ENCODE results near the gene ADGRL3. TPM values are rescaled to one million over a fixed set of nuclear protein-coding genes. Genes with fewer than 3 reads are reported as not detected.

The ADGRL3 gene
- total RNA-seq, 4 donors from 2014 or later, result 4.6 to 7.1 (median 6.3) TPM

- intact Hi-C loops (cut with DNase I), result no loop called here
- H3K36me3 ChIP-seq, result no peaks in the 10 kb centered on the region
- whole genome bisulfite sequencing, result 82% methylated on average over 6 of the region's 6 CpGs
- H3K27ac ChIP-seq (replicated peaks in 1 of 4), result no peak overlapping the region
- no peaks in the 10 kb centered on the region for H3K9me3 ChIP-seq
- no peak for TF ChIP-seq EP300 (IDR thresholded peaks at IDR 0.05)
- no peak for TF ChIP-seq CTCF (IDR thresholded peaks at IDR 0.05)
- no peak for TF ChIP-seq POLR2AphosphoS5 (IDR thresholded peaks at IDR 0.05)
- TF ChIP-seq POLR2A (IDR thresholded peaks at IDR 0.05; ENCODE audit: low read depth), result no peak
- no peaks in the 10 kb centered on the region for H3K27me3 ChIP-seq
- H3K4me1 ChIP-seq, result no peaks in the 10 kb centered on the region
- no peak overlapping the region for H3K4me3 ChIP-seq
- no peak for DNase-seq (ENCODE audit: extremely low spot score)
Measured at GRCh38 chr4:61210186-61210939, 10.2 kb downstream of the ADGRL3 start.

GRCh38 chr4:61211781-61212180 is 11.7 kb downstream of the ADGRL3 start:
- Histone ChIP-seq H3K9me3 (no peaks in the 10 kb centered on the region), H3K27ac (replicated peaks in 1 of 4) (no peak overlapping the region), H3K4me1 (no peaks in the 10 kb centered on the region), H3K27me3 (no peaks in the 10 kb centered on the region), H3K4me3 (no peak overlapping the region), H3K36me3 (no peaks in the 10 kb centered on the region)
- WGBS, result 82% methylated on average over 1 of the region's 1 CpG
- intact Hi-C loops (cut with DNase I), result no loop called here
- no peak for DNase-seq (ENCODE audit: extremely low spot score)
- no peak for TF ChIP-seq CTCF (IDR thresholded peaks at IDR 0.05)
- TF ChIP-seq POLR2AphosphoS5 (IDR thresholded peaks at IDR 0.05), result no peak
- TF ChIP-seq POLR2A (IDR thresholded peaks at IDR 0.05; ENCODE audit: low read depth), result no peak
- TF ChIP-seq EP300 (IDR thresholded peaks at IDR 0.05), result no peak

- DNase-seq (ENCODE audit: extremely low spot score), result no peak
- TF ChIP-seq POLR2A (IDR thresholded peaks at IDR 0.05; ENCODE audit: low read depth) (no peak), CTCF (IDR thresholded peaks at IDR 0.05) (no peak), POLR2AphosphoS5 (IDR thresholded peaks at IDR 0.05) (no peak), EP300 (IDR thresholded peaks at IDR 0.05) (no peak)
- WGBS, result 81% methylated on average over 2 of the region's 2 CpGs
- Histone ChIP-seq H3K9me3 (no peaks in the 10 kb centered on the region), H3K36me3 (no peaks in the 10 kb centered on the region), H3K27ac (replicated peaks in 1 of 4) (no peak overlapping the region), H3K27me3 (no peaks in the 10 kb centered on the region), H3K4me3 (no peak overlapping the region), H3K4me1 (no peaks in the 10 kb centered on the region)
- intact Hi-C loops (cut with DNase I), result no loop called here
Measured at GRCh38 chr4:61212788-61213187, 12.7 kb downstream of the ADGRL3 start.

- intact Hi-C loops (cut with DNase I), result no loop called here
- H3K4me1 ChIP-seq, result no peaks in the 10 kb centered on the region
- TF ChIP-seq EP300 (IDR thresholded peaks at IDR 0.05) (no peak), CTCF (IDR thresholded peaks at IDR 0.05) (no peak)
- H3K27ac ChIP-seq (replicated peaks in 1 of 4), result no peak overlapping the region
- no peaks in the 10 kb centered on the region for H3K36me3 ChIP-seq
- no peak overlapping the region for H3K4me3 ChIP-seq
- no peaks in the 10 kb centered on the region for H3K27me3 ChIP-seq
- 89% methylated on average over 5 of the region's 5 CpGs for WGBS
- no peak for DNase-seq (ENCODE audit: extremely low spot score)
- no peaks in the 10 kb centered on the region for H3K9me3 ChIP-seq
Measured at GRCh38 chr4:61214680-61215079, 14.6 kb downstream of the ADGRL3 start.

GRCh38 chr4:61217222-61217621 is 17.1 kb downstream of the ADGRL3 start:
- no peak overlapping the region for H3K4me3 ChIP-seq
- no peaks in the 10 kb centered on the region for H3K9me3 ChIP-seq
- WGBS, result 87% methylated on average over 1 of the region's 1 CpG
- TF ChIP-seq CTCF (IDR thresholded peaks at IDR 0.05), result no peak
- no peak for TF ChIP-seq POLR2A (IDR thresholded peaks at IDR 0.05; ENCODE audit: low read depth)
- no peak for TF ChIP-seq POLR2AphosphoS5 (IDR thresholded peaks at IDR 0.05)
- TF ChIP-seq EP300 (IDR thresholded peaks at IDR 0.05), result no peak
- H3K4me1 ChIP-seq, result no peaks in the 10 kb centered on the region
- H3K27me3 ChIP-seq, result no peaks in the 10 kb centered on the region
- intact Hi-C loops (cut with DNase I), result no loop called here
- DNase-seq (ENCODE audit: extremely low spot score), result no peak
- H3K27ac ChIP-seq (replicated peaks in 1 of 4), result no peak overlapping the region
- no peaks in the 10 kb centered on the region for H3K36me3 ChIP-seq

Measured in esophagus muscularis mucosa (tissue), 4 donors.